KOPT-K1 (cell line): ENCODE data around the gene OR4D6.

Experiments
- H3K27ac ChIP-seq: fragments of 200-600 bp; sonication (generic); 2 replicates; pipeline ENCODE4 v1.5.1; 2016; ENCODE audit warnings: antibody characterized with exemption, mild to moderate bottlenecking, low read depth, low read length; ENCODE audit not compliant: poor library complexity, severe bottlenecking
- H3K36me3 ChIP-seq: fragments of 200-600 bp; sonication (generic); 2 replicates; pipeline ENCODE4 v1.5.1; 2017; ENCODE audit warnings: antibody characterized with exemption, mild to moderate bottlenecking, low read length, moderate library complexity; ENCODE audit not compliant: insufficient read depth
- H3K9me3 ChIP-seq: fragments of 200-600 bp; sonication (generic); 2 replicates; pipeline ENCODE4 v1.5.1; 2017; ENCODE audit warnings: antibody characterized with exemption, low read length, mild to moderate bottlenecking; ENCODE audit not compliant: insufficient read depth, poor library complexity, severe bottlenecking

OR4D6 gene

DNA sequence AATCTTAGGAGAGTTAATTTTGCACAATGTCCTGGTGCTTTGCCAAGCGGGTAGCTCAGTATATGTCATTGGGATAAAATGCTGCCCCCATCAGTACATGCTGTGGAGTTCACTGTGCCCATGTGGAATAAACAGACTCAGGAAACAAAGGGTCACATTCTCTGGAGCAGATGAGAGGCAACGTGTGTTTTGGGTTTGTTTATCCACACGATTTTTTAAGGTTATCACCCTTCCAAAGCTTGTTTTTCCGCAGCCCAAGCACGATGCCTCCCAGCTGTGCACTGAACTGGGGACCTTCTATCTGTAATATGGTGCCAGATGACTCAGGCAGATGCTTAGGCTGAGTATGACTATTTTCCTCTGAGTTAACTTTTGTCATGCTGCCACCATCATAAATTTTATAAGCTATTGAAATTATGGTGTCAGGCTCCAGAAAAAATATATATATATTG is 6.5 kb downstream of the OR4D6 start:
- Histone ChIP-seq H3K9me3 (no peaks in the 10 kb centered on the region), H3K27ac (no peak overlapping the region), H3K36me3 (no peaks in the 10 kb centered on the region)

- no peak within 1 kb of the TSS for H3K27ac ChIP-seq
- no peaks in the 10 kb centered on the region for H3K9me3 ChIP-seq
These were observed 16.3 kb downstream of the OR4D6 start, which contains the start of gene OR4D10 for GRCh38 chr11:59473015-59473414. OR4D10 (plus strand) TSS chr11:59473315; CDS start chr11:59477430, 4,115 bp downstream.

DNA sequence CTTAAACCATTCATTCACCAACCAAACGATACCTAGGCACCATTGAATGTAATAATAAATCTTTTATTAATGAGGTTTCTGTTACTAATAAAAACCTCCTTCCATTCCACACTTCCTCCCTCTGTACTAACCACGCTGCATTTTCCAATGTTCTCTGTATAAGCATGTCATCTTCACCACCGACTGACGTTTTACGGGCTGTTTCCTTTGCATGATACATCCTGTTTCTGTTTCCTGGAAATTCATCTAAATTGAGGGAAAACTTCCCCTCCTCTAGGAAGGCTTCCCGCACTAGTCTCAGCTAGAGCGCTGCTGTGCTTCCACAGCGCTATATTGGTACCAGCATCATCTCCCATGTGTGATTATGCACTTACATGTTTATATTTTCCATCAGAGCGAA is 18.4 kb downstream of the OR4D6 start:
- H3K36me3 ChIP-seq: no peaks in the 10 kb centered on the region
- no peak overlapping the region for H3K27ac ChIP-seq
- no peaks in the 10 kb centered on the region for H3K9me3 ChIP-seq

More at GRCh38 chr11:59473015-59473414, 16.3 kb downstream of the OR4D6 start, which contains the start of gene OR4D10:
- H3K36me3 ChIP-seq: no peaks in the 10 kb centered on the region

DNA sequence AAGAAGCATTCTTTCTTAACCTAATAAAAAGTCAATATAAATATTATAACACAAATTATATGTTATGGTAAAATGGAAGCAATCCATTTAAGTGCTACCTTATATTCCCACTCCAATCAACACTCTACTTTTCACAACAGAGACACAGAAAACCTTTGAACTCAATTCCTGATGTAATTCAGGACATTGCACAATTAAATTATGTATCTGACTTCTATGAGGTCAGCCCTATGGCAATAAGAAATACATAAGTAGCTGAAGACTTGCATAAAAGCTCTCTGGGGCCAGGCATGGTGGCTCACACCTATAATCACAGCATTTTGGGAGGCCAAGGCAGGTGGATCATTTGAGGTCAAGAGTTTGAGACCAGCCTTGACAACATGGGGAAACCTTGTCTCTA is 23.1 kb downstream of the OR4D6 start:
- no peaks in the 10 kb centered on the region for H3K36me3 ChIP-seq
- H3K27ac ChIP-seq: no peak overlapping the region
- no peaks in the 10 kb centered on the region for H3K9me3 ChIP-seq

- no peaks in the 10 kb centered on the region for H3K9me3 ChIP-seq
- no peak overlapping the region for H3K27ac ChIP-seq
- H3K36me3 ChIP-seq: no peaks in the 10 kb centered on the region
These were observed 23.6 kb downstream of the OR4D6 start for GRCh38 chr11:59480359-59480758.

DNA sequence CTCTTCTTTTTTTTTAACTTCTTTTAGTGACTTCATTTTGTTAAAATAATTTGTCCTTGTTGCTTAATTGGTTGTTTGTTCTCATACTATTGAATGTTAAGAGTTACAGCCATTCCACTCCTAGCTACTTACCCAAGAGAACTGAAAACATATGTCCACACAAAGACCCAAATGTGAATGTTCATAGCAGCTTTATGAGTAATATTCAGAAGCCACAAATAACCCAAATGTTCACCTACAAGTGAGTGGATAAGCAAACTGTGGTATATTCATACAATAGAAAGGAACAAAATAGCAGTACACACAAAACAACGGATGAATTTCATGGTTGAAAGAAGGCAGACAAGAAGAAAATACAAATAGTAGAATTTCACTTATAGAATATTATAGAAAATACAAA is 45.2 kb downstream of the OR4D6 start:
- no peaks in the 10 kb centered on the region for H3K9me3 ChIP-seq
- H3K36me3 ChIP-seq: no peaks in the 10 kb centered on the region
- no peak overlapping the region for H3K27ac ChIP-seq

- Histone ChIP-seq H3K27ac (no peak within 1 kb of the TSS), H3K9me3 (no peaks in the 10 kb centered on the region), H3K36me3 (no peaks in the 10 kb centered on the region)
These were observed 46.5 kb downstream of the OR4D6 start, which contains the start of gene OR4D11 for GRCh38 chr11:59503276-59503675. OR4D11 (plus strand) TSS chr11:59503576; CDS start chr11:59503576, 0 bp downstream.
